Fibroblast of skin of right quadriceps (primary cell): ENCODE measurements around the gene BBS10.
"Not testable (repeated sequence)": the region's sequence is repeated elsewhere in the genome, so short reads cannot be mapped to it uniquely, and the experiment has no call there.

Source experiments
- DNase-seq: peaks from one replicate; pipeline ENCODE4 v3.0.0-alpha.2; 2013

BBS10 gene

DNA sequence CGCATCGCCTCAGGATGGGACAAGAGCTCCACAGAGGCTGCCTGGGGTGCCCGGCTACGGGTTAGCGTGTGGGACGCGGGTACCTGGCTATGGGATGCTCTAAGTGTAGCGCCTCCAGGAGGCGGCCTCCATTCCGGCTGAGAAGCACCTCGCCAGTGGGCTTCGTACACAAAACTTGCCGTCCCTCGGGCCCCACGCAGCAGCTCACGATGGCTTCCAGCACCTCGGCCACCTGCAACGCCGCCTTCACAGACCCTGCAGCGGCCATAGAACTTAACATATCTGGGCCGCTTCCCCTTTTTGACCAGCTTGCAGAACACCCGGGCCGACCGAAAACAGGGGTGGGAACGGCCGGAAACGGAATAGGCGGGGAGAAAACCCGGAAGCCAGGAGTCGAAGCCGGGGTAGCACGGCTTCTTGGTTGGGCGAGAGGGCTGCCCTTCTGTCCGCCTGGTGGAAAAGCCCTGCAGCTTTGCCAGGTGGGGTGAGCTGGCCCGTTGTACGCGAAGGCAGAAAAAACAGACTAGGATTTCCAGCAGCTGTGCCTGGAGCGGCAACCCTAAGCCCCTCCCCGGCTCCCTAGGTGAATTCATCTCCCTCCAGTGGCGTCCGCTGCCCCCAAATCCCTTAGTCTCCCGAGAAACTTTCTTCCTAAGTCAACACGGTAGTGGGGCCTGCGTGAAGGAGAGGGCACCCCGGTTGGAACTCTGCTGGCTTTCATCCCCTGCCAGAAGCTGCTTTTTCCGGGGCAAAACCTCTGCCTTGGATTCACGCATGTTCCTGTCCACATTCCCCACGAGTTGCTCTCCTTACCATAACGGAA is at the start of gene BBS10:
BBS10 (minus strand) TSS at position 337 of the 823 bp plus-strand sequence; CDS start at position 280, 57 bp downstream.
- DNase-seq, result peak; percentile 90

DNA sequence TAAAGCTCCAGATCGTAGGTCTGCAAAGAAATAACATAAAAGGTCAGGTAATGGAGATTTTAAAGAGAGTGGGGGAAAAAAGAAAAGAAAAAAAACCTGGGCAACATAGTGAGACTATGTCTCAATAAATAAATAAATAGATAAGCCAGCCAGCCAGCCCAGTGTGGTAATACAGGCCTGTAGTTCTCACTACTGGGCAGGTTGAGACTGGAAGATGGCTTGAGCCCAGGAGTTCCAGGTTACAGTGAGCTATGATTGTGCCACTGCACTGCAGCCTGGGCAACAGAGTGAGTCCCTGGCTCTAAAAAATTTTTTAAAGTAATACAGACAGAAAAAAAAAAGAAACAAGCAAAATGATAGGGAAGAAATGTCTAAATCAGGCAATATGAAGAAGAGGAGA is 43.2 kb upstream of the BBS10 start:
- DNase-seq, result no peak

- DNase-seq, result no peak
Observed at GRCh38 chr12:76387614-76388013, 39.4 kb upstream of the BBS10 start.

DNA sequence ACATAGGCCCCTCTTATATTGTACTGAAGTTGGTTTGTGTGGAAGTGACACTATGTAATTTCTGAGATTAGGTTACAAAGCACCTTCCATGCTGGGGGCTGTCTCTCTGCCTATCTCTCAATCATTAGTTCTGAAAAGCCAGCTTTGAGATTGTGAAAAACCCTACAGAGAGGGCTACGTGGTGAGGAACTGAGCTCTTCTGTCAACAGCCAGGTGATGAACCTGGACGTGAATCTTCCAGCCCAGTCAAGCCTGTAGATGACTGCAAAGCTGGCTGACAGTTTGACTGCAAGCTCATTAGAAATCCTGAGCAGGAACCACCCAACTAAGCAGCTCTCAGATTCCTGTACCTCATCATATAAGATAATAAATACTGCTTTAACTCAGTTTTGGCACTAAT is 36.3 kb upstream of the BBS10 start:
- no peak for DNase-seq

DNA sequence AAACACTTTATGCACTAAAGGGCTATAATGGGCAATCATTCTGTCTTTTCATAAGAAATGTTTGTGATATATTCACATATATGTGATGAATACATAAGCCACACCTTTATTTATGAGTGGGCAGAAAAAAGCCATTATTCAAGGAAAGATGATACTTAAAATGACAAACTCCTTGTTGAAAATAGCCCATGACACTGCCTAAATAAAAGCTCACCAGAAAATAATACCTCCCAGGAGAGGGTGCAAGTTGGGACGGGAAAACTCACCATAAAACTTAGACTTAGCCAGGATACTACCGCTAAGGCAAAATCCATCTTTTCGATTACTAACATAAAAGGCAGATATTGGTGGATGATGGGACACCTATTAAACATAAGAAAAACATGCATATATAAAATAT is 35.8 kb upstream of the BBS10 start:
- DNase-seq, result no peak

GRCh38 chr12:76379261-76379660 is 31.0 kb upstream of the BBS10 start:
- no peak for DNase-seq

DNA sequence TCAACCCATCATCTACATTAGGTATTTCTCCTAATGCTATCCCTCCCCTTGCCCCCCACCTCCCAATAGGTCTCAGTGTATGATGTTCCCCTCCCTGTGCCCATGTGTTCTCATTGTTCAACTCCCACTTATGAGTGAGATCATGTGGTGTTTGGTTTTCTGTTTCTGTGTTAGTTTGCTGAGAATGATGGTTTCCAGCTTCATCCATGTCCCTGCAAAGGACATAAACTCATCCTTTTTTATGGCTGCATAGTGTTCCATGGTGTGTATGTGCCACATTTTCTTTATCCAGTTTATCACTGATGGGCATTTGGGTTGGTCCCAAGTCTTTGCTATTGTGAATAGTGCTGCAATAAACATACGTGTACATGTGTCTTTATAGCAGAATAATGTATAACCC is 28.7 kb upstream of the BBS10 start:
- DNase-seq, result not testable (repeated sequence)

DNA sequence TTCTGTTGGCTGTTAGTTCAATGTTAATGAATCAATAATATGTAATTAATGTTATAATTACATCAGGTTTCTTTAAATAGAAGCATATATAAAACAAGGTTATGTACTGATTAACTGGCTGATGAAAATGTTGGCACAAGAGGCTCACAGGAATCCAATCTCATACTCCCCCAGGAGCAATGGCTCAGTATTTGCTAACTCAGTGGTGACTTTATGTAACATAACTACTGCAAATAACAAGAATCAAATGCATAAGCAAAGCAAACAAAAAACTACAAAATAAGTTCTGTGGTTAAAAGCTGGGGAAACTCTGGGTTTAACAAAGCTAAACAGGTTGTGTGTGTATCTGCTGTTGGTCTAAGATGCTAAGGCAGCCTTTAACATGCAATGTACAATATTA is 27.7 kb upstream of the BBS10 start:
- peak; percentile 6 for DNase-seq

DNA sequence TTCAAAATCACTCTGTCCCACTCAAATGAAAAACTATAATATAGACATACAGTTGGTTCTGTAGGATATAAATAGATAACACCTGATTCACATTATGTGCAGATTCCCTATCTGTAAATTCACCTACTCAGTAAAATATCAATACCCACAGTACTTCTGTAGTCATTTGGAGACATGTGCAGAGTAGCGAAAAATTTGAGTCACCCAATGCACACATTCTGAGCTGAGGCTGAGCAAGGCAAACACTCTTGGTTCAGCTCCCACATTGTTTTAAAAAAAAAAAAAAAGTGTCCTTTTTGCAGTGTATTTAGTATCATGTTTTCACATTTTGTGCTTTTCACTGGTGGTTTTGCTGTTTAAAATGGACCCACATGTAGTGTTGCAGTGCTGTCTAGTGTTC is 27.3 kb upstream of the BBS10 start:
- no peak for DNase-seq

GRCh38 chr12:76374386-76375020 is 26.3 kb upstream of the BBS10 start:
- DNase-seq, result peak; percentile 41

DNA sequence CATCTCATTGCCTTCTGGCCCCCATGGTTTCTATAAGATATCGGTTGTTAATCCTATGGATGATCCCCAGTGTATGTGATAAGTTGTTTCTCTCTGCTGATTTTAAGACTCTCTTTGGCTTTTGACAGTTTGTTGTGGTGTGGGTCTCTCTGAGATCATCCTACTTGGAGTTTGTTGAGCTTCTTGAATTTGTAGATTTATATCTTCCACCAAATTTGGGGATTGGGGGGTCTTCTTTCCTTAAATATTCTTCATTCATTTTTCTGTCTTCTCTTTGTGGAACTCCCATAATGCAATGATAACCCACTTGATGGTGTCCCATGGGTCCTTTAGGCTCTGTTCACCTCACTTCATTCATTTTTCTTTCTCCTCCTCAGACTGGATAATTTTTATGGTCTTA is 20.0 kb upstream of the BBS10 start:
- no peak for DNase-seq

- DNase-seq, result no peak
Observed at GRCh38 chr12:76366163-76366562, 17.9 kb upstream of the BBS10 start.

GRCh38 chr12:76364131-76364530 is 15.9 kb upstream of the BBS10 start:
- DNase-seq, result not testable (repeated sequence)

DNA sequence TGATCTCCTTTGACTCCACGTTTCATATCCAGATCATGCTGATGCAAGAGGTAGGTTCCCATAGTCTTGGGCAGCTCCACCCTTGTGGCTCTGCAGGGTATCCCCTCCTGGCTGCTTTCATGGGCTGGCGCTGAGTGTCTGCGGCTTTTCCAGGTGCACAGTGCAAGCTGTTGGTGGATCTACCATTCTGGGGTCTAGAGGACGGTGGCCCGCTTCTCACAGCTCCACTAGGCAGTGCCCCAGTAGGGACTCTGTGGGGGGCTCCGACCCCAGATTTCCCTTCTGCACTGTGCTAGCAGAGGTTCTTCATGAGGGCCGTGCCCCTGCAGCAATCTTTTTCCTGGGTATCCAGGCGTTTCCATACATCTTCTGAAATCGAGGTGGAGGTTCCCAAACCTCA is 12.1 kb upstream of the BBS10 start:
- no peak for DNase-seq

GRCh38 chr12:76356071-76356470 is 7.9 kb upstream of the BBS10 start:
- no peak for DNase-seq

- DNase-seq, result peak; percentile 65
Observed at GRCh38 chr12:76346798-76347420, 1.3 kb downstream of the BBS10 start.

- DNase-seq, result peak; percentile 64
Observed at GRCh38 chr12:76346236-76346635, 2.0 kb downstream of the BBS10 start.

DNA sequence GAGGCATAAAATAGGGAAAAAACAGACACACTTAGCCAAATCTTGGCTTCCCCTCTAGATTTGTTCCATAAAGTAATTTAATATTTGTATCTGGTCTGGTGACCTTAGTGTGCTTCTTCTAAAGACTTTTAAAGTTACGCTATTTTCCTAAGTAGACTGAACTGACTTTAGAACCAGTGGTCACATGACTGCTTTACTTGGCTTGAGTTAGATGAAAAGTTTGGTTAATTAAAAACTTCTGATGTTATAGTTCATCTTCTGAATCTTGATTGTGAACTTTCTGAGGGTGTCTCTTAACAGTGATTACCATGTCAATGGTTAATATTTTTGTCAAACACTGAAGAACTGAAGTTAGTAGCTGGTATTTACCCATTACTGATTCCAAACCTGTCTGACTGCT is 2.6 kb downstream of the BBS10 start:
- no peak for DNase-seq

DNA sequence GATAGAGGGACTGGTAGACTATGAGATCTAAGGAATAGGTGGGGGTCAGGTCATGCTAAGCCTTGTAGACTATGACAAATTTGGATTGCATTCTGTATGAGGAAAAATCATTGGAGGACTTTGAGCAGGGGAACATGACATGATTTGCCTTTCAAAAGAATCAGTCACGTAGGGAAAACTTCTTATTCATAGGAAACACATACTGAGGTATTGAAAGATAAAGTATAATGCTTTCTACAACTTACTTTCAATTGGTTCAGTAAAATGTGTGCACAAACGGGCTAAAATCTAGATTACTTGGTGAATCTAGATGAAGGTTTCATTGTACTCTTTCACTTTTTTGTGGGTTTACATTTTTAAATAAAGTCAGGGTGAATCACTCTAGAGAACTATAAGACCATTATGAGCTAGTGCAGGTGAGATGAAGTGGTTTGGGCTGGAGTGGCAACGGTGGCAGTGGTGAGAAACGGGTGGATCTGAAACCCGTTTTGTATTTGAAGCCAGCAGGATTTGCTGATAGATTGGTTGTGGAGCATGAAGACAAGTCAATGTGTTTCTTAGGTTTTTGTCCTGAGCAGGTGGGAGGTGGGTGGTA is 6.7 kb downstream of the BBS10 start:
- peak; percentile 43 for DNase-seq

GRCh38 chr12:76340680-76341435 is 7.4 kb downstream of the BBS10 start:
- DNase-seq, result no peak

GRCh38 chr12:76337583-76337982 is 10.6 kb downstream of the BBS10 start:
- DNase-seq, result peak; percentile 64

DNA sequence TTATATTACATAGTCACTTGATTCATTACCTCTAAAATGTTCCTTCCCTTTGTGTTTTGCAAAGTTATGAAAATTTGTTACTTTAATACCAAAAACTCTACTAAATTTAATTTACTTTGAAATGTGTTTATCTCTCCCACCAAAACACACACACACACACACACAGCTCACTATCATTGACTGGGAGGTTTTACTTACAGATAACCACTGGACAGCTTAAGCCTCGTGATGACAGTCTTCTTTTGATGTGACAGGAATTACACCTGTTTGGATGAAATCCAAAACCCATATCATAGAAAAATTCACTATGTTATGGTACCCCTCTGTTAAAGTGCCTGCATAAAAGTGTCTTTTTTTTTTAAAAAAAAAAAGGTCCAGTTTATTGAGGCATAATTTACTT is 15.6 kb downstream of the BBS10 start:
- no peak for DNase-seq

DNA sequence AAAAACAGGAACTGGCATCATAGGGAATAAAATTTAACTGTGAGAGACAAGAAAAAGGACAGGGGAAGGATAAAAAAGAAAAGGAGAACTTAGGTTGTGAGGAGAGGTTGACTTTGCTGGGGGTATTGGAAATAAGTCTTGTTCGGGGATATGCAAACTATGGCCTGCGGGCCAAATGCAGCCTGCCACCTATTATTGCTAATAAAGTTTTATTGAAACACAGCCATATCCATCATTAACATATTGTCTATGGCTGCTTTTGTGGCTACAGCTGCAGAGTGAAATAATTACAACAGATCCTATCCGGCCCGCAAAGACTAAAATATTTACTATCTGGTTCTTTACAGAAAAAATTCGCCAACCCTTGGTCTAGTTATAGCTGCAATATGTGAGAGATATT is 18.6 kb downstream of the BBS10 start:
- no peak for DNase-seq
